GM10248 (cell line): Measurements from ENCODE around the gene UNC13B.

Experiments used
- CTCF ChIA-PET: fragments of 300-600 bp; sonication (Branson Sonifier 250); formaldehyde crosslinking; extraction: SDS; loops from one replicate; lab custom pipeline; 2021; ENCODE audit warnings: antibody characterized with exemption; lab: Yijun Ruan, JAX
- POLR2A ChIA-PET: fragments of 350-650 bp; sonication (Branson Sonifier 250); formaldehyde crosslinking; extraction: SDS; loops from one replicate; lab custom pipeline; 2020; ENCODE audit warnings: antibody characterized with exemption; lab: Yijun Ruan, JAX
- DNase-seq: peaks from one replicate; pipeline ENCODE4 v3.0.0; 2012; ENCODE audit errors: extremely low spot score
- CTCF ChIP-seq: IDR thresholded peaks from 2 replicates; pipeline ENCODE4 v1.5.1; 2012; ENCODE audit warnings: mild to moderate bottlenecking, low read depth; ENCODE audit errors: extremely low read depth, missing control alignments, control extremely low read depth

The UNC13B gene

GRCh38 chr9:35367451-35367850 lies 205.6 kb downstream of the UNC13B start:
- no peak for DNase-seq
- CTCF ChIA-PET, result no interaction called here
- TF ChIP-seq CTCF, result no peak
- POLR2A ChIA-PET, result no interaction called here

- TF ChIP-seq CTCF, result no peak
- ChIA-PET CTCF (interaction anchor here (1.6 kb wide), 1 partner anchor 43 kb away, joined by 3 read pairs; no protein-coding TSS in a partner anchor), POLR2A (no interaction called here)
- no peak for DNase-seq
Observed at GRCh38 chr9:35370241-35370640, 208.4 kb downstream of the UNC13B start.

GRCh38 chr9:35374436-35374835 lies 212.6 kb downstream of the UNC13B start:
- TF ChIP-seq CTCF, result no peak
- ChIA-PET POLR2A (no interaction called here), CTCF (no interaction called here)

GRCh38 chr9:35374910-35375309 lies 213.1 kb downstream of the UNC13B start:
- ChIA-PET POLR2A (no interaction called here), CTCF (no interaction called here)

More at GRCh38 chr9:35374436-35374835, 212.6 kb downstream of the UNC13B start:
- DNase-seq, result no peak

GRCh38 chr9:35380039-35380438 lies 218.2 kb downstream of the UNC13B start:
- CTCF ChIA-PET, result interaction anchor here (1.0 kb wide), 1 partner anchor 670 kb away, joined by 3 read pairs; the partner anchor contains the start of gene CCL21
- DNase-seq, result no peak
- no peak for TF ChIP-seq CTCF
- POLR2A ChIA-PET, result no interaction called here

More at GRCh38 chr9:35374910-35375309, 213.1 kb downstream of the UNC13B start:
- no peak for DNase-seq
- TF ChIP-seq CTCF, result no peak

GRCh38 chr9:35380619-35381018 lies 218.8 kb downstream of the UNC13B start:
- CTCF ChIA-PET, result no interaction called here
- no peak for DNase-seq
- POLR2A ChIA-PET, result no interaction called here
- no peak for TF ChIP-seq CTCF
